Fibroblast of lung (primary cell): Measurements from ENCODE around the gene HPGD. TPM values are rescaled to one million over a fixed set of nuclear protein-coding genes. Genes with fewer than 3 reads are reported as not detected.

ENCODE experiments used
- DNase-seq, 2 donors: peaks; one replicate each; pipeline versions ENCODE4 v3.0.0 to v3.0.0-alpha.2; 2010; ENCODE audit warnings: low read depth in 2 of 2
- H2AFZ ChIP-seq: 2 replicates; pipeline ENCODE4 v1.5.1; 2012; ENCODE audit warnings: low read length, control low read depth, inconsistent platforms
- H3K27ac ChIP-seq: 2 replicates; pipeline ENCODE4 v1.5.1; 2011; ENCODE audit warnings: low read length, control low read depth; ENCODE audit not compliant: insufficient read depth
- H3K27me3 ChIP-seq: 2 replicates; pipeline ENCODE4 v1.5.1; 2011; ENCODE audit warnings: mild to moderate bottlenecking, low read length; ENCODE audit not compliant: control insufficient read depth, insufficient read depth
- H3K36me3 ChIP-seq: 2 replicates; pipeline ENCODE4 v1.5.1; 2011; ENCODE audit warnings: low read length; ENCODE audit not compliant: control insufficient read depth, insufficient read depth
- H3K4me1 ChIP-seq: 2 replicates; pipeline ENCODE4 v1.5.1; 2011; ENCODE audit warnings: low read length; ENCODE audit not compliant: control insufficient read depth, insufficient read depth; ENCODE audit errors: extremely low read depth
- H3K4me2 ChIP-seq: 2 replicates; pipeline ENCODE4 v1.5.1; 2011; ENCODE audit warnings: low read length, control low read depth; ENCODE audit not compliant: insufficient read depth; ENCODE audit errors: extremely low read depth
- H3K4me3 ChIP-seq, 4 experiments: fragments of 200-600 bp in 1 of 4; sonication (generic) in 1 of 4; replicated peaks in 1 of 4; 2 replicates each; pipeline ENCODE4 v1.5.1; 2011 to 2016; ENCODE audit warnings: low read length in 4 of 4, low read depth in 3 of 4, mild to moderate bottlenecking in 3 of 4, control low read depth in 2 of 4, inconsistent platforms in 1 of 4, mixed read lengths in 1 of 4; ENCODE audit not compliant: insufficient read depth in 1 of 4; ENCODE audit errors: control extremely low read depth in 1 of 4
- H3K79me2 ChIP-seq: 2 replicates; pipeline ENCODE4 v1.5.1; 2012; ENCODE audit warnings: mild to moderate bottlenecking, low read length, inconsistent platforms; ENCODE audit not compliant: control insufficient read depth, insufficient read depth
- H3K9ac ChIP-seq: 2 replicates; pipeline ENCODE4 v1.5.1; 2011; ENCODE audit warnings: mild to moderate bottlenecking, low read length, control low read depth; ENCODE audit not compliant: insufficient read depth
- H3K9me3 ChIP-seq: 2 replicates; pipeline ENCODE4 v1.5.1; 2012; ENCODE audit warnings: low read depth, low read length; ENCODE audit not compliant: control insufficient read depth, insufficient read depth
- H4K20me1 ChIP-seq: 2 replicates; pipeline ENCODE4 v1.5.1; 2011; ENCODE audit warnings: low read length; ENCODE audit not compliant: control insufficient read depth, insufficient read depth; ENCODE audit errors: extremely low read depth
- EZH2 ChIP-seq: IDR thresholded peaks from 2 replicates; pipeline ENCODE4 v1.5.1; 2012; ENCODE audit warnings: low read length, control low read depth, mild to moderate bottlenecking; ENCODE audit errors: missing control alignments
- polyA plus RNA-seq, 2 donors: library from polyadenylated mRNA; depleted of rRNA in 1 of 2; stranded (reverse) in 1 of 2; unstranded in 1 of 2; fragments of >200 nt; gene quantifications; 2 replicates each; pipeline ENCODE4 v1.2.1, GENCODE V29; 2011 to 2012; ENCODE audit warnings: missing spikeins in 1 of 2
- total RNA-seq: library from RNA; depleted of rRNA; stranded (reverse); fragments of >200 nt; gene quantifications from 2 replicates; pipeline ENCODE4 v1.2.1, GENCODE V29; 2014
- TF ChIP-seq, protein P1 (sequence below), 2 donors: IDR thresholded peaks in 1 of 2; conservative IDR thresholded peaks in 1 of 2; 1 replicate in 1 of 2; 2 replicates in 1 of 2; pipeline ENCODE4 v1.5.1; 2011 to 2012; ENCODE audit warnings: low read length in 2 of 2, control low read depth in 1 of 2, inconsistent platforms in 1 of 2, low read depth in 1 of 2, mild to moderate bottlenecking in 1 of 2

Gene HPGD
- total and polyA plus RNA-seq, 2 donors (not counting 1 experiment from before 2014, with no cell fraction given) = 0.16 to 0.17 TPM

DNA sequence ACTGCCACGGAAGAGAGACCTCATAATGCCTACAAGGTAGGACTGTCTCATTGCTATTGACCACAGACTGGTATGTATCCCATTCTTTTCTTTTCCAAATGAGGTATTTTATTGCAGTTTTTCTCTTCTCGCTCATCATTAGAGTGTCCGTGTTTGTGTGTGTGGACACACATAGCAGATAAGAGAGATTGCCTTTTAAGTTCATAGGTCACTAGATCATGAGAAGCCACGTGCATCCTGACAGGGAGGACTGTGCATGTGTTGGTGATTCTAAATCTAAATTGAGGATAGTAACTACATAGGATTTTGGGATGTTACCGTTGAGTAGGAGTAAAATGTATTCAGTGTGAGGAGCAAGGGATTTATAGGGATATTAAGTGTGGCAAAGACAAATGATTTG lies 37.3 kb downstream of the HPGD start:
- H4K20me1 ChIP-seq = no peaks in the 10 kb centered on the region
- H3K4me3 ChIP-seq = no peak overlapping the region
- no peak overlapping the region for H3K27ac ChIP-seq
- no peaks in the 10 kb centered on the region for H3K9me3 ChIP-seq
- TF ChIP-seq, protein P1, sequence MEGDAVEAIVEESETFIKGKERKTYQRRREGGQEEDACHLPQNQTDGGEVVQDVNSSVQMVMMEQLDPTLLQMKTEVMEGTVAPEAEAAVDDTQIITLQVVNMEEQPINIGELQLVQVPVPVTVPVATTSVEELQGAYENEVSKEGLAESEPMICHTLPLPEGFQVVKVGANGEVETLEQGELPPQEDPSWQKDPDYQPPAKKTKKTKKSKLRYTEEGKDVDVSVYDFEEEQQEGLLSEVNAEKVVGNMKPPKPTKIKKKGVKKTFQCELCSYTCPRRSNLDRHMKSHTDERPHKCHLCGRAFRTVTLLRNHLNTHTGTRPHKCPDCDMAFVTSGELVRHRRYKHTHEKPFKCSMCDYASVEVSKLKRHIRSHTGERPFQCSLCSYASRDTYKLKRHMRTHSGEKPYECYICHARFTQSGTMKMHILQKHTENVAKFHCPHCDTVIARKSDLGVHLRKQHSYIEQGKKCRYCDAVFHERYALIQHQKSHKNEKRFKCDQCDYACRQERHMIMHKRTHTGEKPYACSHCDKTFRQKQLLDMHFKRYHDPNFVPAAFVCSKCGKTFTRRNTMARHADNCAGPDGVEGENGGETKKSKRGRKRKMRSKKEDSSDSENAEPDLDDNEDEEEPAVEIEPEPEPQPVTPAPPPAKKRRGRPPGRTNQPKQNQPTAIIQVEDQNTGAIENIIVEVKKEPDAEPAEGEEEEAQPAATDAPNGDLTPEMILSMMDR (conservative IDR thresholded peaks at IDR 0.05 in 1 of 2, IDR thresholded peaks at IDR 0.05 in 1 of 2; ENCODE audit: low read depth in 1 of 2, low read length in 2 of 2) = no peak
- TF ChIP-seq EZH2 = no peak
- no peak for DNase-seq
- no peaks in the 10 kb centered on the region for H3K4me1 ChIP-seq
- H3K27me3 ChIP-seq = no peaks in the 10 kb centered on the region
- no peak overlapping the region for H2AFZ ChIP-seq
- no peak overlapping the region for H3K4me2 ChIP-seq
- no peaks in the 10 kb centered on the region for H3K36me3 ChIP-seq
- H3K79me2 ChIP-seq = no peaks in the 10 kb centered on the region
- no peak overlapping the region for H3K9ac ChIP-seq

DNA sequence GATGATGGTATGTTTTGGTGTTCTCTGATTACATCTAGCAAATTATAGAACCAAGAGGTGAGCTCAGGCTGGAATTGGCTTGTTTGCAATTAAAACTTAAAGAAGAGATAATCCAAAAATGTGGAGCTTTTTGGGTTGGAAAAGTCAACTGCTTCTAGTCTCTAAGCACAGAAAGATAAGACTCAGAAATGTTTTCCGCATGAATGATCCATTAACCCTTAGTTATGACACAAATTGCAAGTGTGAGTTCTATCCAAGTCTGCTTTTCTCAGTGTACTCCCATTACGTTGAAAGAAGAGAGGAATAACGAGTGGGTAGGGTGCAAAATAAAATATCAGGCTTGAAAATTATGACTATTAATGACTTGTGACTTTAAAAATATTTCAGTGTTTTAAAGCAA lies 38.5 kb downstream of the HPGD start:
- no peak overlapping the region for H2AFZ ChIP-seq
- no peaks in the 10 kb centered on the region for H3K4me1 ChIP-seq

DNA sequence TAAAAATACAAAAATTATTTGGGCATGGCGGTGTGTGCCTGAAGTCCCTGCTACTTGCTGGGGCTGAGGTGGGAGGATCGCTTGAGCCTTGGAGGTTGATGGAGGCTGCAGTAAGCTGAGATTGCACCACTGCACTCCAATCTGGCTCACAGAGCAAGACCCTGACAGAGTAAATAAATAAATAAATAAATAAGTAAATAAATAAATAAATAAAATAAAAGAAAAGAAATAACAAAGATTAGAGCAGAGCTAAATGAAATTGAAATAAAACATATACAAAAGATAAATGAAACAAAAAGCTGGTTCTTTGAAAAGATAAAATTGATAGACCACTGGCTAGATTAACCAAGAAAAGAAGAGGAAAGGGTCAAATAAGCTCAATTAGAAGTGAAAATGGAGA lies 43.1 kb downstream of the HPGD start:
- H3K9ac ChIP-seq = no peak overlapping the region
- H3K36me3 ChIP-seq = no peaks in the 10 kb centered on the region
- H3K4me3 ChIP-seq = no peak overlapping the region
- H3K4me1 ChIP-seq = no peaks in the 10 kb centered on the region
- H3K27ac ChIP-seq = no peak overlapping the region
- no peaks in the 10 kb centered on the region for H3K9me3 ChIP-seq
- H3K27me3 ChIP-seq = no peaks in the 10 kb centered on the region
- no peak for DNase-seq
- H4K20me1 ChIP-seq = no peaks in the 10 kb centered on the region
- no peak for TF ChIP-seq EZH2
- TF ChIP-seq, protein P1 (conservative IDR thresholded peaks at IDR 0.05 in 1 of 2, IDR thresholded peaks at IDR 0.05 in 1 of 2; ENCODE audit: low read depth in 1 of 2, low read length in 2 of 2) = no peak
- no peak overlapping the region for H3K4me2 ChIP-seq
- no peaks in the 10 kb centered on the region for H3K79me2 ChIP-seq
- H2AFZ ChIP-seq = no peak overlapping the region

More for the DNA sequence above, 38.5 kb downstream of the HPGD start:
- Histone ChIP-seq H3K27ac (no peak overlapping the region), H4K20me1 (no peaks in the 10 kb centered on the region), H3K9ac (no peak overlapping the region), H3K4me3 (no peak overlapping the region), H3K9me3 (no peaks in the 10 kb centered on the region), H3K27me3 (no peaks in the 10 kb centered on the region), H3K79me2 (no peaks in the 10 kb centered on the region), H3K36me3 (no peaks in the 10 kb centered on the region), H3K4me2 (no peak overlapping the region)
- peak in 1 of 2 donors; percentile 57 for DNase-seq
- no peak for TF ChIP-seq EZH2
- TF ChIP-seq, protein P1 (conservative IDR thresholded peaks at IDR 0.05 in 1 of 2, IDR thresholded peaks at IDR 0.05 in 1 of 2; ENCODE audit: low read depth in 1 of 2, low read length in 2 of 2) = no peak
